Muscle layer of colon (tissue), 2 donors: ENCODE results near the gene ICAM4.
"Not testable (repeated sequence)": the region's sequence is repeated elsewhere in the genome, so short reads cannot be mapped to it uniquely, and the experiment has no call there.

Source experiments
- H3K27ac ChIP-seq: one replicate; pipeline ENCODE4 v1.7.0; 2013; ENCODE audit warnings: low read depth, mild to moderate bottlenecking, low read length, moderate library complexity
- H3K27me3 ChIP-seq, 2 donors: one replicate each; pipeline ENCODE4 v1.7.0; 2013; ENCODE audit warnings: low read length in 2 of 2, mild to moderate bottlenecking in 2 of 2; ENCODE audit not compliant: insufficient read depth in 2 of 2, control insufficient read depth in 1 of 2
- H3K36me3 ChIP-seq: one replicate; pipeline ENCODE4 v1.7.0; 2013; ENCODE audit warnings: mild to moderate bottlenecking, low read length; ENCODE audit not compliant: insufficient read depth
- H3K4me1 ChIP-seq: one replicate; pipeline ENCODE4 v1.7.0; 2013; ENCODE audit warnings: mild to moderate bottlenecking, low read length; ENCODE audit not compliant: insufficient read depth
- H3K4me3 ChIP-seq, 2 donors: one replicate each; pipeline ENCODE4 v1.7.0; 2013; ENCODE audit warnings: low read length in 2 of 2, low read depth in 1 of 2, mild to moderate bottlenecking in 1 of 2, moderate library complexity in 1 of 2
- H3K9ac ChIP-seq: one replicate; pipeline ENCODE4 v1.7.0; 2013; ENCODE audit warnings: low read length
- H3K9me3 ChIP-seq: one replicate; pipeline ENCODE4 v1.7.0; 2013; ENCODE audit warnings: mild to moderate bottlenecking, low read length
- donor health status: abdominal sarcoma.
- donor health status: Adenocarcinoma of cecum.

The ICAM4 gene

DNA sequence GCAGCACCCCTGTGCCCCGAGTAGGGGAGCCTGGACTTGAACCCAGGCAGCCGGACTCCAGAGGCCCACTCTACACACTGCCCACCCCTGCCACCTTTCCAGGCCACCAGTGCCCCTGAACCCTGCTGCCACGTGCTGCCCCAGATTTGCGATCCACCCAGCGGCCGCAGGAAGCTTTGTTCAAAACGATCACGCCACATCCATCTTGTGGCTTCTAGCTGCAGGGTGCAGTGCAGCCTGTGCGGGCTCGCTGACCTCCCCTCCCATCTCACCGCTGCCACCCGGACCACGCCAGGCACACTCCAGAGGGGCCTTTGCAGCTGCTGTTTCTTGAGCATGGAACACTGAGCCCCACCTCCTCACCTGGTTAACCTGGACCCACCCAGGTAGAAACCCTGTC is 42.8 kb downstream of the ICAM4 start:
- no peaks in the 10 kb centered on the region for H3K9me3 ChIP-seq
- no peak overlapping the region for H3K9ac ChIP-seq
- H3K27me3 ChIP-seq: no peaks in the 10 kb centered on the region
- H3K4me1 ChIP-seq: peaks cover 23% of the 10 kb centered on the region
- no peak overlapping the region for H3K27ac ChIP-seq
- no peak overlapping the region for H3K4me3 ChIP-seq
- peaks cover 37% of the 10 kb centered on the region for H3K36me3 ChIP-seq

DNA sequence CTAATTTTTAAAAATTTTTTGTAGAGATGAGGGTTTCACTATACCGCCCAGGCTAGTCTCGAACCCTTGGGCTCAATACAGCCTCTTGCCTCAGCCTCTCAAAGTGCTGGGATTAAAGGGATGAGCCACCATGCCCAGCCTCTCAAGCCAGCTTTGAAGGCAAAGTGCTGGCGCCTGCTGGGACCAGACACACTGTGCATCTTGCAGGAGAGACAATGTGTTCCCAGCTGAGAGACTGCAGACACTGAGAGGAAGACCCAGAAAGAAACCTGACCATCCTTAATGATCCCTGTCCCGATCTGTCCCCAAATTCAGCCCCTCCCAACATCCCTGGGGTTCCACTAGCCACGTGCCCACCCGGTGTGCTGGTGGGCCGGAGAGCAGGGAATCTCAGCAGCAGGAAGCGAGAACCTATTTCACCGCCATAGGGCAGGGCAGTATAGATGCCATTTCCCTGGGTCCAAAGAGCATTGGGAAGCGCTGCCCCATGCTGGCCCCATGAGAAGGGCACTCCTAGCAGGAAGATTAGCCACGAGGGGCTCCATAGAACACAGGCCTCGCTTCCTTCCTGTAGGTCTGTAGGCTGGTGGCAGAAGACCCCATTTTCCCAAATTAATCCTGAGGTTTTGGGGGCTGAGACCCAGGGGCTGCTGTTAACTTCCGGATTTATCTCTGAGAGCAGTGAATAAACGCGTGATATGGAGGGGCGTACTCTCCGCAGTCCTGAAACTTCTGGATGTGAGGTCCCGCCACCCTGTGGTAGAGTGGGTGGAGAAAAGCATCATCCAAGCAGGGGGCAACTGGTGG is 45.6 kb downstream of the ICAM4 start:
- Histone ChIP-seq H3K27ac (peak overlapping the region; percentile 93), H3K27me3 (no peaks in the 10 kb centered on the region), H3K9me3 (no peaks in the 10 kb centered on the region), H3K36me3 (peaks cover 31% of the 10 kb centered on the region), H3K4me1 (peaks cover 23% of the 10 kb centered on the region), H3K9ac (peak overlapping the region; percentile 65), H3K4me3 (peak overlapping the region; percentile 78 to 97)

DNA sequence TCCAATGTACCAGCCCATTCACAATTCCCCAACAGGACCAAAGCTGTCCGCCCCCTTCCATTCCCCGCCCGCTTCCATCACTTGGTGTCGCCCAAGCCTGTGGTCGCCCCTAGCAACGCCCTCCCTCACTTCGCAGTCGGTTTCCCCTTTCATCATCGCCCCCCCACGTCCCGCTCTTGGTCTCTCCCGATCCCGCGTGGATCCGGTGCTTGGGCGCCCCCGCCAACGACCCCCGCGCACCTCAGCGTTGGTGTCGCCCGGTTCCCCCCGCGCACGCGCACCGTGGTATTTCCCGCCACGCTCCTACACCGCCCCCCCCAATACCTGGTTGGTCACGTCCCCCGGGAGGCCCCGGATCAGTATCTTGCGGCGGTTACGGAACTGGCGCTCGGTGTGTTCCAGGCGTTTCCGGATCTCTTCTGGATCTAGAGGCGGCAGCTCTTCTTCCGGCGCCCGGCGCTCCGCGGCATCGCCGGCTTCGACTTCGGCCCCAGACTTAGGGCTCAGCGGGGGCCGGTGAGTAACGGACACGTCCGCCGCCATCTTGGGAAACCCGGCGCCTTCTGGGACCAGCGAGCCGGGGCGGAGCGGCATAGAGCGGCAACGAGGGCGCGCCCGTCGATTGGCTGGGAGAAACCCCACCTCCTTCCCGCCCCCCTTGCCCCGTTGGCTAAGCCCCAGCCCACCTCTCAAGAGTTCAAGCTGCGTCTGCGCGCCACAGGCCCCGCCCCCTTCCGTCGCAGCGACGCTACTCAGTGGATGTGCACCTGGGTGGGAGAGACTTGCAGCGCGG is 46.4 kb downstream of the ICAM4 start, which contains the start of gene RAVER1:
TSS of gene RAVER1 (minus strand) at position 565 of the 793 bp plus-strand sequence. CDS start at position 543, 22 bp downstream.
- Histone ChIP-seq H3K36me3 (peaks cover 23% of the 10 kb centered on the region), H3K4me3 (peak within 1 kb of the TSS; percentile 78 to 97), H3K9me3 (no peaks in the 10 kb centered on the region), H3K27ac (peak within 1 kb of the TSS; percentile 93), H3K9ac (peak within 1 kb of the TSS; percentile 65), H3K4me1 (peaks cover 23% of the 10 kb centered on the region), H3K27me3 (no peaks in the 10 kb centered on the region)

DNA sequence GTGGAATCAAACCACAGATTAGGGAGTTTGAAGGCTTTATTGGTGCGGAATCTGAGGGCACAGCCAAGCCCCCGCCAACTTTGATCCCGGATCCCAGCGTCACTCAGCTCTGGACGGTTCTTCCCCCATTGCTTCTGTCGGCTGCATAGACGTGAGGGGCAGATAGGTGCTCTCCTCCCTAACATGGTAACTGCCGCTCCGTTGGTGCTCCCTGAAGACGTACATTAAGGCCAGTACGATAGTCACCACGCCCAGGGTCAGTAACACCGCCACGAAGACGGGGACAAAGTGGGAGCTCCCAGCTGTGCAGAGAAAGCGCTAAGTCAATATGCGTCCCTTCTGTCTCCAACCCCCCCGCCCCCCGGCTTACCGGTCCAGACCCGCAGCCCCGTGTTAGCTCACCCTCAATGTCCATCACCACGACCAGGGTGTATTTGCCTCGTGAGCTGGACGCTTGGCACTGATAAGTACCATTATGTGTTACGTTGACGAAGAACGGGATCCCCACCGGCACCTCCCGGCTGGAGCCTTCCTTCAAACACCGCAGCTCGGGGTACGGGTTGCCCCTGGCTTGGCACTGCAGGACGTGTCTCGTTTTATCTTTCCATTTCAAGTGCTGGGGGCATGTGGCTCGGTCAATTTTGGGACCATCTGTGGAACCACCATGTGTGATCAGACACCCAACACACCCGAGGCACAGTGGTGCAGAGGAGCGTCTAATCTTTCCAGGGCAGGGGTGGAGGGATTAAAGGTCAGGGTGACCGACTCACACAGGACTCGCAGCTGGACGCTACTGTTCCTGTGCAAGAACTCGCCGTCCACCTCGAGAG is 47.2 kb downstream of the ICAM4 start:
- Histone ChIP-seq H3K9ac (peak overlapping the region; percentile 20), H3K4me1 (peaks cover 23% of the 10 kb centered on the region), H3K36me3 (peaks cover 15% of the 10 kb centered on the region), H3K27ac (peak overlapping the region; percentile 93), H3K27me3 (no peaks in the 10 kb centered on the region), H3K9me3 (no peaks in the 10 kb centered on the region), H3K4me3 (peak overlapping the region; percentile 24 to 78)

DNA sequence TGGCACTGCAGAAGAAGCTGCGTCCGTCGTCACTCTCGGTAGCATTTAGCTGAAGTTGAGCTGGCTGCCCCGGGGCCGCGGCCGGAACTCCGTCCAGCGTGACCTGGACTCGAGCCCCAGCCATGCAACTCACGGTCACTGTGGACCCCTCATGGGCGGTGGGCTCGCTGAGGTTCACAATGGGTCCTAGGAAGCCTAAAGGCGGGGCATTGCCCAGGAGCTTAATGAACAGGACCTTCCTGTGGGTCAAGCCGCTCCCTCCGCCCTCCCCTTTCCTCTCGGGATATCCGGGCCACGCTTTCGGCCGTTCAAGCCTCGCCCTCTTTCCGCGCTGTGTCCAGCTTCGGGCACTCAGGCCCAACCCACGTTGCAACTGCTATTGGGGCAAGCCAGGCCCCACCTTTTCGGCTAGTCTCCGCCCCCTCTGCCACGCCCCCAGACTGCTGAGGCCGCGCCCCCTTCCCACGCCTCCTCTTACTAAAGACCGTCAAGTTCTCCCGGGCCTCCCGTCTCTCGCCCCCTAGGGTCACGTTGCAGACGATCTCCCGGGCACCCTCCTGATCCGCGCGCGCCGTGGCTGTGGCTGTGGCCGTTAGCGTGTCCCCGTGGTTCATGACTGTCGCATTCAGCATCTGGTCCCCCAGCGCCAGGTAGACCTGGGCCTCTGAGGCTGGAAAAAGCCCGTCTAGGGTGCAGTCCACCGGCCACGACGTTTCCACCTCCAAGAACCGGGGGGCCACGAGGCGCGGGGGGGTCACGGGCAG is 48.0 kb downstream of the ICAM4 start:
- Histone ChIP-seq H3K27me3 (no peaks in the 10 kb centered on the region), H3K27ac (no peak overlapping the region), H3K36me3 (peaks cover 7% of the 10 kb centered on the region), H3K9me3 (no peaks in the 10 kb centered on the region), H3K4me3 (peak overlapping the region; percentile 24 to 78), H3K9ac (peak overlapping the region; percentile 20), H3K4me1 (peaks cover 23% of the 10 kb centered on the region)

DNA sequence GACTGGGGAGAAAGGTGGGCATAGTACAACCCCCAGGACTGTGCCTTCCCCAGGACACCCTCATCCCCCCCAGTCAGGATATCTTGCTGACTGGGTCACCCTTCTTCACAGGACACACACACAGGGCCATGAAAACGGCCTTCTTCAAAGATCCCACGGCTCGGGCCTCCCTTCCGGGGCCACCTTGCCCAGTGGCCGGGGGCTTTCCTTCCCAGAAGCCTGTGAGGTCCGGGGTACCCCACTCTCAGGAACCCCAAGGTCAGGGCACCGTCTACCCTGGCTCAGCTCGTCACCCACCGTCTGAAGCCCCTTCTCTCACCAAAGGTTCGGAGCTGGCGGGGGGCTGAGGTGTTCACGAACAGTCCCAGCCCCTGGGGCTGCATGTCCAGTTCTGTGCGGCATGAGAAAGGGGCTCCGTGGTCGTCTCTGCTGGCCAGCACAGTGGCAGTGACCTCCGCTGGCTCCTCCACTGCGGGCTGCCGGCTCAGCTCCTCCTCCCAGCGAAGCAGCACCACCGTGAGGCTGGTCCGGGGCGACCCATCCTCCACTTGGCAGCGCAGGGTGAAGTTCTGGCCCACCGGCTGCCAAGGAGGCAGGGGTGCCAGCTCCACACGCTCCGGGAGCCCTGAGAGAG is 48.7 kb downstream of the ICAM4 start:
- Histone ChIP-seq H3K27me3 (no peaks in the 10 kb centered on the region), H3K27ac (no peak overlapping the region), H3K9ac (no peak overlapping the region), H3K36me3 (peaks cover under 1% of the 10 kb centered on the region), H3K9me3 (no peaks in the 10 kb centered on the region), H3K4me1 (peaks cover 23% of the 10 kb centered on the region), H3K4me3 (peak overlapping the region in 1 of 2 donors; percentile 78)

DNA sequence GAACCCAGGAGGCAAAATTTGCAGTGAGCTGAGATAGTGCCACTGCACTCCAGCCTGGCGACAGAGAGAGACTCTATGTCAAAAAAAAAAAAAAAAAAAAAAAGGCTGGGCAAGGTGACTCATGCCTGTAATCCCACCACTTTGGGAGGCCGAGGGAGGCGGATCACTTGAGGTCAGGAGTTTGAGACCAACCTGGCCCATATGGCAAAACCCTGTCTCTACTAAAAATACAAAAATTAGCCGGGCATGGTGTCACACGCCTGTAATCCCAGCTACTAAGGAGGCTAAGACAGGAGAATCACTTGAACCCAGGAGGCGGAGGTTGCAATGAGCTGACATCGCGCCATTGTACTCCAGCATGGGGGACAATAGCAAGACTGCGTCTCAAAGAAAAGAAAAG is 50.0 kb downstream of the ICAM4 start:
- peaks cover 21% of the 10 kb centered on the region for H3K4me1 ChIP-seq
- H3K9me3 ChIP-seq, H3K36me3 ChIP-seq, H3K27me3 ChIP-seq, H3K27ac ChIP-seq, H3K9ac ChIP-seq, H3K4me3 ChIP-seq: not testable (repeated sequence)
